NOMO-1 (cell line): ENCODE results near the gene RUFY1.
"Not testable (repeated sequence)": the region's sequence is repeated elsewhere in the genome, so short reads cannot be mapped to it uniquely, and the experiment has no call there.

Experiments
- DNase-seq, 2 experiments: peaks; one replicate each; lab custom pipeline; 2025; ENCODE audit not compliant: unreplicated experiment in 2 of 2; lab: John Stamatoyannopoulos, UW

Gene RUFY1

GRCh38 chr5:179533907-179534306, 16.4 kb upstream of the RUFY1 start:
- DNase-seq, result no peak

- no peak for DNase-seq
Observed at GRCh38 chr5:179534431-179534830, 15.9 kb upstream of the RUFY1 start.

GRCh38 chr5:179536676-179537075, 13.7 kb upstream of the RUFY1 start:
- DNase-seq, result no peak

DNA sequence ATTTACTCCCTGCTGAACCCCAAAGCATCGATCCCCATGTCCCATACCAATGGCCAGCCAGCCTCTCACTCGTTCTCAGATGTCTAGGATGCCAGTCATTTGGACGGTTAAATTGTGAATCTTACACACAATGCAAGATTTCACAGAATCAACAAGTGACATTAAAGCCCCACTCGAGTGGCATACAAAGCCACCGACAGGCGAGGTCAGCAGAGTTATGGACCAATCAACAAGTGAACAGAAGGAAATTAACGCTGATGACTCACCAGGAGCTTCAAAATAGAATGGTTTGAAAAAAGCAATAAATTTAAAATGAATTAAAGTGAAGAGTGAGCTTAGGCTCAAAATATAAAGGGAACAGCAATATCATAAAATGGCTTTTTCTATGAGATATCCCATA, 8.2 kb upstream of the RUFY1 start:
- DNase-seq, result no peak

DNA sequence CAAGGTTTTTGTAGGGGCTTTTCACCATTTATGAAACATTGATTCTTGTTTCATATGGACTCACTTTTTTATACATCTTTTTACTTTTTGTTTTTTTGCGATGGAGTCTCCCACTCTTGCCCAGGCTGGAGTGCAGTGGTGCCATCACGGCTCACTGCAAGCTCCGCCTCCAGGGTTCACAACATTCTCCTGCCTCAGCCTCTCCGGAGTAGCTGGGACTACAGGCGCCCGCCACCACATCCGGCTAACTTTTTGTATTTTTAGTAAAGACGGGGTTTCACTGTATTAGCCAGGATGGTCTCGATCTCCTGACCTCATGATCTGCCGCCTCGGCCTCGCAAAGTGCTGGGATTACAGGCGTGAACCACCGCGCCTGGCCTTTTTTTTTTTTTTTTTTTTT, 7.1 kb upstream of the RUFY1 start:
- not testable (repeated sequence) for DNase-seq

DNA sequence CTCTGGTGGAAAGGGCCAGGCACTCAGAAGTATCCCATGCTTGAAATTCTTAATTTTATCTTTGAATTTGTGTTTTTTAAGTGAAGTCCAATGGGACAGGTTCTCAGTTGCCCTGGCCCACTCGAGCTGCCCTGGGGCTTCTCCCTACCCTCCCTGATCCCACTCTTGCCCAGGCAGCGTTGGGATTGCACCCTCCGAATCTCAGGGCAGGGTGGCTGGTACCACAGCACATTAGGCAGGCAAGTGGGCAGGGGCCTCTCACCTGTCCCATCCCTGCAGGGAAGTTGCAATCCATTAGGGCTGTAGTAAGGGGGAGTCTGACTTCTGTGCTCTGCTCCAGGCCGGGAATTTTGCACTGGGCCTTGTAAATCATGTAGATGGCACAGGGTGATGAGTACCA, 2.7 kb downstream of the RUFY1 start:
- DNase-seq, result no peak

DNA sequence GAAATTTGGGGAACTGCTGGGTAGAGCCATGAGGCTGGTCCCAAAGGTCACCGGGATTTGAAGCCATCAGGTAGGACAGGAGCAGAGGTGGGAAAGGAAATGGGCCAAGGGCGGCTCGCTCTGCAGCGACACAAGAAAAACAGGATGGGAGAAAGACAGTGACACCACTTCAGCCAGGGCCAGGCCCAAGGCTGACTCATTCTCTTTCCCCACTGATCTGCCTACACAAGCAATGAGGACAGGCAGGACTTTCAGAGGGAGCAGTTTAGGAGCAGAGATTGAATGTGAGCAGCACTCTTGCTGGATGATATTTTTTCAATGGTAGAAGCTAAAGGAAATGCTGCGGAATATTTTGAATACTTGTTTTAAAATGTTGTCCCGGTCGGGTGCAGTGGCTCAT, 3.5 kb downstream of the RUFY1 start:
- DNase-seq, result no peak

DNA sequence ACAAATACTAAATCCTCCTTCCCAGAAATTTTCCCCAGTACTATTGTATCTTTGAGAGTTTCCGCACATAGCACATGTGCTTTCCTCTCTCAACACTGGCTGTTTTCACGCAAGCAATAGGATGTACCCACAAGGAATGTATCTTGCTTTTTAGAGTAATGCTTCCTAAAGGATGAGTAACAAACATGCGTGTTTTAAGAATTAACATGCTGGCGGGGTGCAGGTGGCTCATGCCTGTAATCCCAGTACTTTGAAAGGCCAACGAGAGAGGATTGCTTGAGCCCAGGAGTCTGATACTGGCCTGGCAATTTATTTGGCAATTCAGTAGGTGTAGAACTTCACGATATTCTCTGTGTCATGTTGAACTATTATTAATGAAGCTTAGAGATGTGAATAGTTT, 4.6 kb downstream of the RUFY1 start:
- no peak for DNase-seq

GRCh38 chr5:179558261-179558799, 8.0 kb downstream of the RUFY1 start:
- DNase-seq, result not testable (repeated sequence)

- DNase-seq, result no peak
Observed at GRCh38 chr5:179558932-179559283, 8.6 kb downstream of the RUFY1 start.

- no peak for DNase-seq
Observed at GRCh38 chr5:179559284-179560252, 9.2 kb downstream of the RUFY1 start.

- no peak for DNase-seq
Observed at GRCh38 chr5:179564526-179564925, 14.2 kb downstream of the RUFY1 start.

GRCh38 chr5:179568721-179569120, 18.4 kb downstream of the RUFY1 start:
- no peak for DNase-seq

- DNase-seq, result no peak
Observed at GRCh38 chr5:179572386-179572785, 22.0 kb downstream of the RUFY1 start.

DNA sequence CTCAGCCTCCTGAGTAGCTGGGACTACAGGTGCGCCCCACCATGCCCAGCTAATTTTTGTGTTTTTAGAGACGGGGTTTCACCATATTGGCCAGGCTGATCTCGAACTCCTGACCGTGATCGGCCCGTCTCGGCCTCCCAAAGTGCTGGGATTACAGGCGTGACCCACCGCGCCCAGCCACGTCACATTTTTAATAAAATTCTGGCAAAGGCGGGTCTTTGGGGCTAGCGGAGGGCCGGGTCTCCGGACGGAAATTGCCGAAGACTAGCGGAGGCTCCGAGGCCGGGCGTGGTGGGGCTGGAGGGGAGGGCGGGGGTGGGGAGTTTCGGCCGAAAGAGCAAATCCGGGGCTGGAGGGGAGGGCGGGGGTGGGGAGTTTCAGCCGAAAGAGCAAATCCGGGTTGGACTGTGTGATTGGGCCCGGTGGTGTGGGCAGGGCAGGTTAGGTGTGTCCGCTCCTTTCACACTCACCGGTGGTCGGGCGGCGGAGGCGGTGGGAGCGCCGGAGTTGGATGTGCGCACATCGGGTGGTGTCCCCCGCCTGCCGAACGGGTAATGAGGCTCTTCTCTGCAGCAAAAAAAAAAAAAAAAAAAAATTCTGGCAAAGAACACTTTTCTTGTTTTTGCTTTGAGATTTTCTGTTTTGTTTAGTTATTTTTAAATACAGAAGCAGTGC, 27.1 kb downstream of the RUFY1 start:
- no peak for DNase-seq

DNA sequence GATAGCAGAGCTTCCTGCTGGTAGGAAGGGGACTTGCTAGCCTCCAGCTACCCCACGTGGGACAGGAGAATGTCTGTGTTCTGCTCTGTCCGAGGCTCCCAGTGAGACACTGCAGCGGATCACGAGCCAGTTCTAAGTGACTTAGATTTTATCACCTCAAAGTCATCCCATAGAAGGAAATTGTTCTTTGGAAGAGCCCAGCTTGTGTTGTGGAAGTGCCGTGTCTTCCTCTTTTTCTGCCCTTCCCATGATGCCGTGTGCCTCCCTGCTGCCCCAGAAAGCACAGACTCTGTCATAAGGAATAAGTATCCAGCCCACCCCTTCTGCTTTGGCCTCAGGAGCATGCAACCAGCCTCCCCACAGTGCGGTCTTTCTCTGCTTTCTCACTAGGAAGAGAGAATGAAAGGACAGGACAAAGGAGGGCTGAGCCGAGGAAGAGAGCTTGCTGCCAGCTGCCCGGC, 35.6 kb downstream of the RUFY1 start:
- DNase-seq, result no peak

DNA sequence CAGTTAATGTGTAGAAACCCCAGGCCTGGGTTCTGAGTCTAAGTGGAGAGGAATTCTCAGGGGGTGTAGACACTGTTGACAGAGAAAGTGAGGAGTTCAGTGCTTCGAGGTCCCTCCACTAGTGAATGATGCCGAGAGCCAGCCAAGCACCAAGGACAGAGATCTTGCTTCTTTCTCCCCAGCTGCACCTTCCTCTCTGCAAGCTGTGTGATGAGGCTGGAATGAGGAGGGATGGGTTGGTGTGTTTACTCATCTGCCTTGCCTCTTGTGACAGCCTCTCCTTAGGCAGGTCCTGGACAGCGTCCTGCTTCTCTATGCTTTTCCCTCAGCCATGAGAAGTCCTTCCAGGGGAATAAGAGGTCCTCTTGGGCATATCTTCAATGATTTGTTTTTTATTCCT, 37.8 kb downstream of the RUFY1 start:
- DNase-seq, result no peak

DNA sequence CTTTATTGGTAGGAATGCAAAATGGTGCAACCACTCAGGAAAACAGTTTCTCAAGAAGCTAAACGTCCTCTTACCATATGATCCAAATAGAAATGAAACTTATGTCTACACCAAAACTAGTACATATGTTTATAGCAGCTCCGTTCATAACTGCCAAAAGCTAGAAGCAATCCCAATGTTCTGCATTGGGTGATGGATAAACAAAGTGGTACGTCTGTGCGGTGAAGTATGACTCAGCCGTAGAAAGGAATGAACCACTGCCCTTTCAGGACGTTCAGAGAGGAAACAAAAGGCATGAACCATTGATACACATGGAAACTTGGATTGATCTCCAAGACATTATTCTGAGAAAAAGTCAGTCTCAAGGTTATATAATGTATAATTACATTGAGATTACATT, 45.6 kb downstream of the RUFY1 start:
- DNase-seq, result no peak

- DNase-seq, result no peak
Observed at GRCh38 chr5:179596421-179596820, 46.1 kb downstream of the RUFY1 start.

GRCh38 chr5:179599100-179599499, 48.7 kb downstream of the RUFY1 start:
- DNase-seq, result no peak

DNA sequence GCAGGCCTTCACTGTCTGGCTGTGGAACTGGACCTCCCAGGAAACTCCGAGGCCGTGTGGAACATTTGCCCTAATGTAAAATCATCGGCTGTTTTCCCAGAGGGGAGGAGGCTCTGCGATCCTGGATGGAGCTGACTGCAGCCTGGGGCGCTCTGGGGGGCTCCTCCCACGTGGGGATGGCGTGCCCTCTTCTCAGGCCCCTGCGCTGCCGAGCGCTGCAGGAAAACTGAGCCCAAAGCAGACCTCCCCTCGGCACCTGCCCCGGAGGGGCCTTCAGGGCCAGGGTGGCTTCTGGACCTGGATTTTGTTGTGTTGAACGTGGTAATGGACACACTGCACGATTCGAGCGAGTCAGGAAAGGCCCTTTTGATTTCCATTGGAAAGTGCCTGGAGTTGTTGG, 49.2 kb downstream of the RUFY1 start:
- no peak for DNase-seq

GRCh38 chr5:179599973-179600372, 49.6 kb downstream of the RUFY1 start:
- no peak for DNase-seq
